GM19328 (cell line): ENCODE data around the gene GRM3.

Source experiments
- ATAC-seq: cut with Tn5 transposase; IDR thresholded peaks from one replicate; pipeline ENCODE4 v1.9.1; 2021; ENCODE audit warnings: mild to moderate bottlenecking, moderate library complexity; ENCODE audit not compliant: unreplicated experiment

Gene GRM3

GRCh38 chr7:86889501-86889900 is 245.8 kb downstream of the GRM3 start:
- no peak for ATAC-seq

GRCh38 chr7:86898171-86898570 is 254.5 kb downstream of the GRM3 start:
- ATAC-seq = no peak

GRCh38 chr7:86900886-86901285 is 257.2 kb downstream of the GRM3 start:
- no peak for ATAC-seq

- ATAC-seq = no peak
These were observed 261.5 kb downstream of the GRM3 start for GRCh38 chr7:86904949-86905834.

- ATAC-seq = no peak
These were observed 265.2 kb downstream of the GRM3 start for GRCh38 chr7:86908948-86909347.

- no peak for ATAC-seq
These were observed 267.9 kb downstream of the GRM3 start for GRCh38 chr7:86911659-86912058.

- ATAC-seq = no peak
These were observed 270.0 kb downstream of the GRM3 start for GRCh38 chr7:86913709-86914108.
